Activated T-cell treated with anti-CD3 and anti-CD28 coated beads for 1 hour (primary cell): ENCODE data around the gene SCT.

Source experiments
- DNase-seq: peaks from one replicate; pipeline ENCODE4 v3.0.0-alpha.2; 2020; ENCODE audit warnings: low read depth

Gene SCT

DNA sequence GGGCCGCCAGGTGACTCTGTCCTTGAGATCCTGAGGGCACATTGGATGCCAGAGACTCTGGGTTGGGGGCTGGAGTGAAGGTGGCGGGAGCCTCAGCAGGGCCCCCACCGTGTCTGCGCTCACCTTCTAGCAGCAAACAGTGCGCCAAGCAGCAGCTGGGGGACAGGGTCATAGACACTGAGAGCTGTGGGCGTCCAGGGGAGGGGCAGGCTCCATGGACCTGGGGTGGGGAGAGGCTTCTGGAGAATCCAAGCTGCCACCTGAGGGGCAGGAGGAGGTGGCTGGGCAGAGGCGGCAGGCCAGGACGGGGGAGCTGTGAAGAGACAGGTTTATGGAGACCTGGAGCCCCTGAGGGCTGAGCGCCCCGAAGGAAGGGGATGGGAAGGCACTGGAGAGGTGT is 42.7 kb downstream of the SCT start:
- DNase-seq: no peak

DNA sequence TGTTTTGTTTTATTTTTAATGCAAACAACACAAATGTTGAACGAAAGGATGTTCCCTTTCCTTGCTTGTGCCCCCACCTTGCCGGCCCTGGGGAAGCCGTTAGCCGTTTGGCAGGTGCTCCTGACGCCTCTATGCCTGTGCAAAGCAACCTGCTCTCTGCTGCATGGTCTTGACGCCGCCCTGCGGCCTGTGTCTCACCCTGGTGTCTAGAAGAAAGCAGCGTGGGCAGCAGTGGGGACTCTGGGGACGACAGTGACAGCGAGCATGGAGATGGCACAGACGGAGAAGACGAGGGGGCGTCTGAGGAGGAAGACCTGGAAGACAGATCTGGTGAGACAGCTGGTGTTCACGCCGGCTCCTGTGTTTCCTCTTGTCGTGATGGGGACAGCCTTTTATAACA is 45.2 kb downstream of the SCT start:
- DNase-seq: no peak

DNA sequence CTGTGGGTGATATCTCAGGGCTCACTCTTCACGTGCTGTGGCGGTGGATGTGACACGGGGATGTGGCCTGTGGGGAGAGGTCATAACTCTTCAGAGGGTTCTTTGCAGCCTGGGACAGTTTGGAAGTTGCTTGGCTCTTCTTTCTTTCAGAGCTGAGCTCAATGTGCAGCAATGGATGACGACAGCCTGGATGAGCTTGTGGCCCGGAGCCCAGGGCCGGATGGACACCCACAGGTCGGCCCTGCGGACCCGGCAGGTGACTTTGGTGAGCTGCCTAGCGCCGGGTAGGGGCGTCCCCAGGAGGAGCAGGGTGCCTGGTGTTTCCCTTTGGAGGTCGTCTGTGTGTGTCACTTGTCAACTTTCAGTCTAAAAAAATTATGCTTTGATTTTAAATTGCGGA is 45.6 kb downstream of the SCT start:
- DNase-seq: no peak

DNA sequence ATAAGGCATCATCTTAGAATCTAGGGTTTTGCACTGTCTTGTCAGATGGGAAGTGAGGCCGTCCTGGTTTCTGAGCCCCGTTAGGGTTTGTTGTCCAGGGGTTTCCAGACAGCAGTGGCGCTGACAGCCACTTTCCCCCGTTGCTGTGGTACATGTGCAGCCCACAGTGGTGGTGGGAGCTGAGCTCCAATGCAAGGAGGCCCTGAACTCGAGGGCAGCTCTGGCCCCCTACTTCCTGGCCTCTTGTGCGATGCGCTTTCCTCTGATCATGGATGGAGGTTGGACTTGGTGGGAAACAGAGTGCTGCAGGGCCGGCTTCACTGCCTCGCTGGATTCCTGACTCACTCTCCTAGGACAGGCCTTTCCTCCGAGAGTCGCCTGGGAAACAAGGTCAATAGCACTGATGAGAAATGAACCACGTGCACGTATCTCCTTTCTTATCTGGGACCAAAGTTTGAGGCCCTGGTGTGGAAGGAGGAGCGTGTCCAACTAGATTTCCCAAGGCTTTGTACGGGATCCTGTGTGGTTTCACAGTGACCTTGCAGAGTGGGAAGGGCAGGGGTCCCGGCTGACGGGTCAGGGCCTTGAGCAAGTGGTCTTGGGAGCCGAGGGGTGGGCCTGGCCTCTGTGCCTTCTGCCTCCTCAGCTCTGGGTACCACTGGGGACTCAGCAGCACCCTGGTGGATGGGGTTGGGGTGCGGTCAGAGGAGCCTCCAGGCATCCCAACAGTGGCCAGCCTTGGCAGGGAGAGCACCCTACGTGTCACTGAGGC is 47.0 kb downstream of the SCT start:
- DNase-seq: no peak

DNA sequence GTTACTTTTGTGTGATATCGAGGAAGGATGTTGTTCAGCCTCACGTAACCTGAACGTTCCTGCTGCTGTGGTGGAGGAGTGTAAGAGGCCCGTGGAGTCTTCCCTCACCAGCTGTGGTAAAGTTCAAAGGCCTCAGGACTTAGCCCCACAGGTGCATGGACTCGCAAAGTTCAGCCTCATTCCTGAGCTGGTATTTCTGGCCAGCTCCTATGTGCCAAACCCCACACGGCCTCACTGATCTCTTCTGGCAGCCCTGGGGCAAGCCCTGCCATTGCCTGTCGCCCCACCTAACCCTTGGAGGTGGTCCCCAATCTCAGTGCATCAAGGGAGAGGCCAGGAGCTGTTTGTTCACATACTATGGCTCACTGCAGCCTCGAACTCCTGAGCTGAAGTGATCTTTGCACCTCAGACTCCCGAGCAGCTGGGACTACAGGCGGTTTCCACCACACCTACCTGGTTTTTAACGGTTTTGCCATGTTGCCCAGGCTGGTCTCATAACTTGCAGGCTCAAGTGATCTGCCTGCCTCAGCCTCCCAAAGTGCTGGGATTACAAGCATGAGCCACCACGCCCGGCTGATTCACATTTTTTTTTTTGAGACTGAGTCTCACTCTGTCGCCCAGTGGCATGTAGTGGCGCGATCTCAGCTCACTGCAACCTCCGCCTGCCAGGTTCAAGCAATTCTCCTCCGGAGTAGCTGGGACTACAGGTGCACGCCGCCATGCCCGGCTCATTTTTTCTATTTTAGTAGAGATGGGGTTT is 48.5 kb downstream of the SCT start:
- no peak for DNase-seq

DNA sequence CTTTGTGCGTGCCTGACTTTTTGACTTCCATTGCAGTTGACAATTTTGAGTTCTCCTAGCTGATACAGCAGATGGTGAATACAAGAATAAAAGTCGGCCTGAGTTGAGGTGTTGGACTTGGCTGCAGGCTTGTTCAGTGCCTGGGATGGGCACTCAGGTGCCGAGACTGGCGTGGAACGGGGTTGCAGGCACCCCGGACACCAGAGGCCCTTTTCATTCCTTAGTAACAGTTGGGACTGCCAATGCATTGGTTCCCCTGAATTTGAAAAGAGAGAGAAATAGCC is 49.4 kb downstream of the SCT start:
- no peak for DNase-seq

DNA sequence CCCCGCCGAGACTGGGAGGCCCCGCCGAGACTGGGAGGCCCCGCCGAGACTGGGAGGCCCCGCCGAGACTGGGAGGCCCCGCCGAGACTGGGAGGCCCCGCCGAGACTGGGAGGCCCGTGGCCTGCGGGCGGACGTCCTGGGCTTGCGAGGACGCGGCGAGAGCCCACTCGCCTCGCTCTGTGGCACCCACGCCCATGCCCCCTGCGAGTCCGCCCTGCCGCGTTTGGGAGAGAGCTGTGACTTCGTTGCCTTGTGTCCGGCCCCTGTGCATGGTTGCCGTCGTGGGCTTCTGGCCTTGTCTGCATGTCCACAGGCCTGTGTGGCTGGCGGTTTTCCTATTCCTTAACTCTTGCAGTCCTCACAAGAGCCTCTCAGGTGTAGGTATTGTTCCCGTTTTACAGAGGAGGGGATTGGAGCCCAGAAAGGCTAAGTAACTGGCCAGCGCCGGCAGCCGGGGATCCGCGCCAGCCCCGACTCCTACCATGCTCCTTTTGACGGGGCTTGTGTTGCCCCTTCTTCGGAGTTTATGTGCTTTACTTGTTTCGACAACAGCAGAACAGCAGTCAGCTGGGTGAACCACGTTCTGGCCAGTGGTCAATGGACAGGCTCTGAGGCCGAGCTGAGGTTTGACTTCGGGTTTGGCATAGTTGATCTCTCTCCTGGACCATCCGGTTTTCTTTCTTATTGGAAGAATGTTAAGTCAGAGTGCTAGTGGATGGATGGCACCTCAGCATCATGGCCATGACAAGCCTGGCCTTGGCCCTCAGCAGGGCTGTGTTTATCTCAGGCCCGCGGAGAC is 50.0 kb downstream of the SCT start:
- no peak for DNase-seq
